WTC11 (cell line): ENCODE results near the gene OPN5. TPM values are rescaled to one million over a fixed set of nuclear protein-coding genes. Genes with fewer than 3 reads are reported as not detected.

Source experiments
- ATAC-seq: fragments of 200-7000 bp; cut with Tn5 transposase; 2 replicates; pipeline ENCODE4 v1.10.0; 2021; ENCODE audit warnings: mild to moderate bottlenecking, moderate library complexity
- CTCF ChIA-PET: fragments of 300-600 bp; sonication (Branson Sonifier 250); formaldehyde crosslinking; loops from one replicate; lab custom pipeline; 2021; ENCODE audit warnings: antibody characterized with exemption; lab: Charles Lee
- POLR2A ChIA-PET: fragments of 350-600 bp; sonication (Branson Sonifier 250); formaldehyde crosslinking; loops from one replicate; lab custom pipeline; 2021; ENCODE audit warnings: antibody characterized with exemption; lab: Charles Lee
- DNase-seq: peaks from one replicate; pipeline ENCODE4 v3.0.0; 2021; ENCODE audit warnings: low spot score
- H3K27ac Mint-ChIP-seq: 2 replicates; pipeline ENCODE4 v1.8.0; 2021; ENCODE audit warnings: mixed read lengths
- H3K27me3 Mint-ChIP-seq: 2 replicates; pipeline ENCODE4 v1.8.0; 2021; ENCODE audit warnings: low read depth, mild to moderate bottlenecking, moderate library complexity, mixed read lengths
- H3K36me3 Mint-ChIP-seq: 2 replicates; pipeline ENCODE4 v1.8.0; 2021; ENCODE audit warnings: mixed read lengths
- H3K4me1 Mint-ChIP-seq: 2 replicates; pipeline ENCODE4 v1.8.0; 2022; ENCODE audit warnings: mixed read lengths
- H3K4me3 Mint-ChIP-seq: 2 replicates; pipeline ENCODE4 v1.8.0; 2021; ENCODE audit warnings: mild to moderate bottlenecking, moderate library complexity, mixed read lengths
- H3K9me3 Mint-ChIP-seq: 2 replicates; pipeline ENCODE4 v1.8.0; 2021; ENCODE audit warnings: mixed read lengths
- CREB1 ChIP-seq: sonication (generic); formaldehyde crosslinking; IDR thresholded peaks from 2 replicates; pipeline ENCODE4 v1.8.0; 2023; ENCODE audit warnings: mild to moderate bottlenecking, missing genetic modification reagents
- E2F1 ChIP-seq: sonication (generic); formaldehyde crosslinking; IDR thresholded peaks from 2 replicates; pipeline ENCODE4 v1.8.0; 2022; ENCODE audit warnings: mild to moderate bottlenecking, missing genetic modification reagents
- ESRRA ChIP-seq: sonication (generic); formaldehyde crosslinking; IDR thresholded peaks from 2 replicates; pipeline ENCODE4 v1.8.1; 2022; ENCODE audit warnings: mild to moderate bottlenecking, missing genetic modification reagents, borderline replicate concordance
- IRF1 ChIP-seq: sonication (generic); formaldehyde crosslinking; IDR thresholded peaks from 2 replicates; pipeline ENCODE4 v1.8.0; 2023; ENCODE audit warnings: missing genetic modification reagents
- NR2C2 ChIP-seq: sonication (generic); formaldehyde crosslinking; IDR thresholded peaks from 2 replicates; pipeline ENCODE4 v1.8.0; 2022; ENCODE audit warnings: mild to moderate bottlenecking, missing genetic modification reagents
- NR3C1 ChIP-seq: sonication (generic); formaldehyde crosslinking; conservative IDR thresholded peaks from 2 replicates; pipeline ENCODE4 v1.8.1; 2023; ENCODE audit warnings: low read depth, mild to moderate bottlenecking, missing genetic modification reagents
- PREB ChIP-seq: sonication (generic); formaldehyde crosslinking; IDR thresholded peaks from 2 replicates; pipeline ENCODE4 v1.8.1; 2022; ENCODE audit warnings: mild to moderate bottlenecking, missing genetic modification reagents, moderate library complexity, borderline replicate concordance
- RELA ChIP-seq: sonication (generic); formaldehyde crosslinking; IDR thresholded peaks from 2 replicates; pipeline ENCODE4 v1.8.1; 2022; ENCODE audit warnings: missing genetic modification reagents, mild to moderate bottlenecking, borderline replicate concordance
- USF2 ChIP-seq: sonication (generic); formaldehyde crosslinking; IDR thresholded peaks from 2 replicates; pipeline ENCODE4 v1.8.1; 2023; ENCODE audit warnings: mild to moderate bottlenecking, missing genetic modification reagents, moderate library complexity
- ZBTB21 ChIP-seq: sonication (generic); formaldehyde crosslinking; IDR thresholded peaks from 2 replicates; pipeline ENCODE4 v1.8.1; 2023; ENCODE audit warnings: mild to moderate bottlenecking, missing genetic modification reagents, borderline replicate concordance
- ZNF138 ChIP-seq: sonication (generic); formaldehyde crosslinking; conservative IDR thresholded peaks from 2 replicates; pipeline ENCODE4 v1.8.1; 2022; ENCODE audit warnings: mild to moderate bottlenecking, moderate library complexity, missing genetic modification reagents
- ZNF232 ChIP-seq: sonication (generic); formaldehyde crosslinking; IDR thresholded peaks from 2 replicates; pipeline ENCODE4 v1.8.0; 2022; ENCODE audit warnings: mild to moderate bottlenecking, missing genetic modification reagents
- ZNF532 ChIP-seq: fragments of 250-450 bp; sonication (Bioruptor Pico); IDR thresholded peaks from 2 replicates; pipeline ENCODE4 v1.9.0; 2021; ENCODE audit warnings: mild to moderate bottlenecking, borderline replicate concordance
- total RNA-seq: library from RNA; stranded (reverse); gene quantifications from 3 replicates; pipeline ENCODE4 v1.2.3, GENCODE V29; 2021
- TF ChIP-seq, protein P1 (sequence below): sonication (generic); formaldehyde crosslinking; IDR thresholded peaks from 2 replicates; pipeline ENCODE4 v1.8.1; 2023; ENCODE audit warnings: mild to moderate bottlenecking, missing genetic modification reagents, borderline replicate concordance
- TF ChIP-seq, protein P2 (sequence below): sonication (generic); formaldehyde crosslinking; conservative IDR thresholded peaks from 2 replicates; pipeline ENCODE4 v1.8.1; 2022; ENCODE audit warnings: mild to moderate bottlenecking, missing genetic modification reagents
- TF ChIP-seq, protein P3 (sequence below): sonication (generic); formaldehyde crosslinking; IDR thresholded peaks from 2 replicates; pipeline ENCODE4 v1.8.0; 2022; ENCODE audit warnings: mild to moderate bottlenecking, missing genetic modification reagents
- TF ChIP-seq, protein P4 (sequence below): sonication (generic); formaldehyde crosslinking; IDR thresholded peaks from 2 replicates; pipeline ENCODE4 v1.8.0; 2023; ENCODE audit warnings: mild to moderate bottlenecking, missing genetic modification reagents
- TF ChIP-seq, protein P5 (sequence below): fragments of 250-450 bp; sonication (Bioruptor Pico); IDR thresholded peaks from 2 replicates; pipeline ENCODE4 v1.8.0; 2021; ENCODE audit warnings: mild to moderate bottlenecking

OPN5 gene
- total RNA-seq, 1 experiment from 2014 or later: not detected

DNA sequence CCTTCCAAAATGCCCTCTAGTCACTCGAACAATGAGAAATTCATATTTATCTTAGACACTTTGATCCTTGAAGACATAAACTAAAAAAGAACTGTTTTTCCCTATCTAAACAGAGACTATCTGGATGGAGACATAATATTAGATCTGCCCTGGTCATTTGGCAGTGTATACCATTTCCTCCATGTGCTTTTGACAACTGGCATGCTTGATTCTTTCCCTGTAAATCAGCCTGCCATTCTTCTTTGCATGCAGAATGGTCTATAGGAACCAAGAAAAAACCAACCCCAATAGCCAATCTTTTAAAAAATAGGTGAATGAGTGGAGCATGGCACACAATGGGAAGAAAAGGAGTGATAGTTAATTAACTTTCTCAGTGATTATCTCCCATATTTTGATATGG lies 93.8 kb downstream of the OPN5 start:
- ChIA-PET POLR2A (no interaction called here), CTCF (no interaction called here)
- Mint-ChIP-seq H3K27ac (no peak overlapping the region), H3K27me3 (no peaks in the 10 kb centered on the region), H3K4me1 (peaks cover 12% of the 10 kb centered on the region), H3K9me3 (no peaks in the 10 kb centered on the region), H3K4me3 (no peak overlapping the region), H3K36me3 (no peaks in the 10 kb centered on the region)
- ATAC-seq (no peak), DNase-seq (no peak)
- TF ChIP-seq NR3C1 (CRISPR knock-in tag) (no peak), PREB (no peak), IRF1 (CRISPR knock-in tag) (no peak), E2F1 (CRISPR knock-in tag) (no peak), ZNF232 (no peak), ZNF138 (CRISPR knock-in tag) (no peak), USF2 (CRISPR knock-in tag) (no peak), ZBTB21 (CRISPR knock-in tag) (no peak), RELA (no peak), ZNF532 (CRISPR knock-in tag) (no peak), NR2C2 (CRISPR knock-in tag) (no peak), CREB1 (CRISPR knock-in tag) (no peak), ESRRA (no peak)
- TF ChIP-seq, protein P1, sequence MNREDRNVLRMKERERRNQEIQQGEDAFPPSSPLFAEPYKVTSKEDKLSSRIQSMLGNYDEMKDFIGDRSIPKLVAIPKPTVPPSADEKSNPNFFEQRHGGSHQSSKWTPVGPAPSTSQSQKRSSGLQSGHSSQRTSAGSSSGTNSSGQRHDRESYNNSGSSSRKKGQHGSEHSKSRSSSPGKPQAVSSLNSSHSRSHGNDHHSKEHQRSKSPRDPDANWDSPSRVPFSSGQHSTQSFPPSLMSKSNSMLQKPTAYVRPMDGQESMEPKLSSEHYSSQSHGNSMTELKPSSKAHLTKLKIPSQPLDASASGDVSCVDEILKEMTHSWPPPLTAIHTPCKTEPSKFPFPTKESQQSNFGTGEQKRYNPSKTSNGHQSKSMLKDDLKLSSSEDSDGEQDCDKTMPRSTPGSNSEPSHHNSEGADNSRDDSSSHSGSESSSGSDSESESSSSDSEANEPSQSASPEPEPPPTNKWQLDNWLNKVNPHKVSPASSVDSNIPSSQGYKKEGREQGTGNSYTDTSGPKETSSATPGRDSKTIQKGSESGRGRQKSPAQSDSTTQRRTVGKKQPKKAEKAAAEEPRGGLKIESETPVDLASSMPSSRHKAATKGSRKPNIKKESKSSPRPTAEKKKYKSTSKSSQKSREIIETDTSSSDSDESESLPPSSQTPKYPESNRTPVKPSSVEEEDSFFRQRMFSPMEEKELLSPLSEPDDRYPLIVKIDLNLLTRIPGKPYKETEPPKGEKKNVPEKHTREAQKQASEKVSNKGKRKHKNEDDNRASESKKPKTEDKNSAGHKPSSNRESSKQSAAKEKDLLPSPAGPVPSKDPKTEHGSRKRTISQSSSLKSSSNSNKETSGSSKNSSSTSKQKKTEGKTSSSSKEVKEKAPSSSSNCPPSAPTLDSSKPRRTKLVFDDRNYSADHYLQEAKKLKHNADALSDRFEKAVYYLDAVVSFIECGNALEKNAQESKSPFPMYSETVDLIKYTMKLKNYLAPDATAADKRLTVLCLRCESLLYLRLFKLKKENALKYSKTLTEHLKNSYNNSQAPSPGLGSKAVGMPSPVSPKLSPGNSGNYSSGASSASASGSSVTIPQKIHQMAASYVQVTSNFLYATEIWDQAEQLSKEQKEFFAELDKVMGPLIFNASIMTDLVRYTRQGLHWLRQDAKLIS (CRISPR knock-in tag): no peak
- TF ChIP-seq, protein P2, sequence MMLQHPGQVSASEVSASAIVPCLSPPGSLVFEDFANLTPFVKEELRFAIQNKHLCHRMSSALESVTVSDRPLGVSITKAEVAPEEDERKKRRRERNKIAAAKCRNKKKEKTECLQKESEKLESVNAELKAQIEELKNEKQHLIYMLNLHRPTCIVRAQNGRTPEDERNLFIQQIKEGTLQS: no peak
- TF ChIP-seq, protein P3, sequence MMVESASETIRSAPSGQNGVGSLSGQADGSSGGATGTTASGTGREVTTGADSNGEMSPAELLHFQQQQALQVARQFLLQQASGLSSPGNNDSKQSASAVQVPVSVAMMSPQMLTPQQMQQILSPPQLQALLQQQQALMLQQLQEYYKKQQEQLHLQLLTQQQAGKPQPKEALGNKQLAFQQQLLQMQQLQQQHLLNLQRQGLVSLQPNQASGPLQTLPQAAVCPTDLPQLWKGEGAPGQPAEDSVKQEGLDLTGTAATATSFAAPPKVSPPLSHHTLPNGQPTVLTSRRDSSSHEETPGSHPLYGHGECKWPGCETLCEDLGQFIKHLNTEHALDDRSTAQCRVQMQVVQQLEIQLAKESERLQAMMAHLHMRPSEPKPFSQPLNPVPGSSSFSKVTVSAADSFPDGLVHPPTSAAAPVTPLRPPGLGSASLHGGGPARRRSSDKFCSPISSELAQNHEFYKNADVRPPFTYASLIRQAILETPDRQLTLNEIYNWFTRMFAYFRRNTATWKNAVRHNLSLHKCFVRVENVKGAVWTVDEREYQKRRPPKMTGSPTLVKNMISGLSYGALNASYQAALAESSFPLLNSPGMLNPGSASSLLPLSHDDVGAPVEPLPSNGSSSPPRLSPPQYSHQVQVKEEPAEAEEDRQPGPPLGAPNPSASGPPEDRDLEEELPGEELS (CRISPR knock-in tag): no peak
- TF ChIP-seq, protein P4, sequence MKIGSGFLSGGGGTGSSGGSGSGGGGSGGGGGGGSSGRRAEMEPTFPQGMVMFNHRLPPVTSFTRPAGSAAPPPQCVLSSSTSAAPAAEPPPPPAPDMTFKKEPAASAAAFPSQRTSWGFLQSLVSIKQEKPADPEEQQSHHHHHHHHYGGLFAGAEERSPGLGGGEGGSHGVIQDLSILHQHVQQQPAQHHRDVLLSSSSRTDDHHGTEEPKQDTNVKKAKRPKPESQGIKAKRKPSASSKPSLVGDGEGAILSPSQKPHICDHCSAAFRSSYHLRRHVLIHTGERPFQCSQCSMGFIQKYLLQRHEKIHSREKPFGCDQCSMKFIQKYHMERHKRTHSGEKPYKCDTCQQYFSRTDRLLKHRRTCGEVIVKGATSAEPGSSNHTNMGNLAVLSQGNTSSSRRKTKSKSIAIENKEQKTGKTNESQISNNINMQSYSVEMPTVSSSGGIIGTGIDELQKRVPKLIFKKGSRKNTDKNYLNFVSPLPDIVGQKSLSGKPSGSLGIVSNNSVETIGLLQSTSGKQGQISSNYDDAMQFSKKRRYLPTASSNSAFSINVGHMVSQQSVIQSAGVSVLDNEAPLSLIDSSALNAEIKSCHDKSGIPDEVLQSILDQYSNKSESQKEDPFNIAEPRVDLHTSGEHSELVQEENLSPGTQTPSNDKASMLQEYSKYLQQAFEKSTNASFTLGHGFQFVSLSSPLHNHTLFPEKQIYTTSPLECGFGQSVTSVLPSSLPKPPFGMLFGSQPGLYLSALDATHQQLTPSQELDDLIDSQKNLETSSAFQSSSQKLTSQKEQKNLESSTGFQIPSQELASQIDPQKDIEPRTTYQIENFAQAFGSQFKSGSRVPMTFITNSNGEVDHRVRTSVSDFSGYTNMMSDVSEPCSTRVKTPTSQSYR: no peak
- TF ChIP-seq, protein P5, sequence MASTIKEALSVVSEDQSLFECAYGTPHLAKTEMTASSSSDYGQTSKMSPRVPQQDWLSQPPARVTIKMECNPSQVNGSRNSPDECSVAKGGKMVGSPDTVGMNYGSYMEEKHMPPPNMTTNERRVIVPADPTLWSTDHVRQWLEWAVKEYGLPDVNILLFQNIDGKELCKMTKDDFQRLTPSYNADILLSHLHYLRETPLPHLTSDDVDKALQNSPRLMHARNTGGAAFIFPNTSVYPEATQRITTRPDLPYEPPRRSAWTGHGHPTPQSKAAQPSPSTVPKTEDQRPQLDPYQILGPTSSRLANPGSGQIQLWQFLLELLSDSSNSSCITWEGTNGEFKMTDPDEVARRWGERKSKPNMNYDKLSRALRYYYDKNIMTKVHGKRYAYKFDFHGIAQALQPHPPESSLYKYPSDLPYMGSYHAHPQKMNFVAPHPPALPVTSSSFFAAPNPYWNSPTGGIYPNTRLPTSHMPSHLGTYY (CRISPR knock-in tag): no peak
